K562 (cell line): ENCODE data around the gene DAD1. TPM values are rescaled to one million over a fixed set of nuclear protein-coding genes. Genes with fewer than 3 reads are reported as not detected.

Experiments used
- CREB1 ChIP-seq, 2 experiments: sonication (generic) in 1 of 2; formaldehyde crosslinking in 1 of 2; IDR thresholded peaks; 2 replicates each; pipeline versions ENCODE4 v1.6.1 to v1.8.0; 2012 to 2022; ENCODE audit warnings: inconsistent platforms in 1 of 2, mild to moderate bottlenecking in 1 of 2, missing genetic modification reagents in 1 of 2, moderate library complexity in 1 of 2
- GABPB2 ChIP-seq: fragments of 250-450 bp; sonication (Bioruptor Pico); conservative IDR thresholded peaks from 2 replicates; pipeline ENCODE4 v1.5.1; 2021; ENCODE audit warnings: mild to moderate bottlenecking
- RFX1 ChIP-seq: fragments of 450-650 bp; IDR thresholded peaks from 2 replicates; pipeline ENCODE4 v1.6.1; 2016; ENCODE audit warnings: mild to moderate bottlenecking, moderate library complexity
- ZBTB8A ChIP-seq: fragments of 450-650 bp; IDR thresholded peaks from 2 replicates; pipeline ENCODE4 v1.6.1; 2018; ENCODE audit warnings: mild to moderate bottlenecking, moderate library complexity; ENCODE audit not compliant: partially characterized antibody
- ZNF785 ChIP-seq: fragments of 250-450 bp; sonication (Bioruptor Pico); IDR thresholded peaks from 2 replicates; pipeline ENCODE4 v1.4.0; 2020; ENCODE audit warnings: mild to moderate bottlenecking
- polyA plus RNA-seq, 8 experiments: library from polyadenylated mRNA; depleted of rRNA in 4 of 8; stranded (reverse) in 5 of 8; unstranded in 3 of 8; fragments of >200 nt; fragmentation: Nextera tagmentation in 2 of 8; fragmentation: Illumina TruSeq in 1 of 8; extraction: Ambion mirVana in 2 of 8; extraction: Trizol in 1 of 8; gene quantifications; 2 replicates each; pipeline versions ENCODE4 v1.2.1 to v1.2.3, GENCODE V29; 2011 to 2014; ENCODE audit warnings: inconsistent platforms in 1 of 8, missing spikeins in 1 of 8
- total RNA-seq, 7 experiments: library from RNA; depleted of rRNA in 6 of 7; stranded (reverse); fragments of >200 nt in 6 of 7; fragmentation: Illumina TruSeq in 2 of 7; extraction: Trizol in 2 of 7; gene quantifications; 2 replicates each; pipeline versions ENCODE4 v1.2.1 to v1.2.3, GENCODE V29; 2011 to 2021; ENCODE audit warnings: low replicate concordance in 1 of 7
- TF ChIP-seq, protein P1 (sequence below): sonication (generic); formaldehyde crosslinking; IDR thresholded peaks from 2 replicates; pipeline ENCODE4 v1.5.0; 2020; ENCODE audit warnings: missing genetic modification reagents
- TF ChIP-seq, protein P2 (sequence below): fragments of 450-650 bp; IDR thresholded peaks from 2 replicates; pipeline ENCODE4 v1.6.1; 2016; ENCODE audit warnings: mild to moderate bottlenecking, moderate library complexity
- TF ChIP-seq, protein P3 (sequence below): fragments of 250-450 bp; sonication (Bioruptor Pico); IDR thresholded peaks from 2 replicates; pipeline ENCODE4 v1.8.0; 2021; ENCODE audit warnings: moderate library complexity, mild to moderate bottlenecking, inconsistent platforms
- TF ChIP-seq, protein P4 (sequence below): fragments of 200-400 bp; formaldehyde crosslinking; IDR thresholded peaks from 2 replicates; pipeline ENCODE4 v1.6.1; 2017; ENCODE audit warnings: mild to moderate bottlenecking, low read depth, low read length, moderate library complexity

DAD1 gene
- total and polyA plus RNA-seq, 9 of the 15 experiments (the other 6 are each of a cell fraction or from before 2014, with no cell fraction given): 104 to 617 (median 222) TPM

DNA sequence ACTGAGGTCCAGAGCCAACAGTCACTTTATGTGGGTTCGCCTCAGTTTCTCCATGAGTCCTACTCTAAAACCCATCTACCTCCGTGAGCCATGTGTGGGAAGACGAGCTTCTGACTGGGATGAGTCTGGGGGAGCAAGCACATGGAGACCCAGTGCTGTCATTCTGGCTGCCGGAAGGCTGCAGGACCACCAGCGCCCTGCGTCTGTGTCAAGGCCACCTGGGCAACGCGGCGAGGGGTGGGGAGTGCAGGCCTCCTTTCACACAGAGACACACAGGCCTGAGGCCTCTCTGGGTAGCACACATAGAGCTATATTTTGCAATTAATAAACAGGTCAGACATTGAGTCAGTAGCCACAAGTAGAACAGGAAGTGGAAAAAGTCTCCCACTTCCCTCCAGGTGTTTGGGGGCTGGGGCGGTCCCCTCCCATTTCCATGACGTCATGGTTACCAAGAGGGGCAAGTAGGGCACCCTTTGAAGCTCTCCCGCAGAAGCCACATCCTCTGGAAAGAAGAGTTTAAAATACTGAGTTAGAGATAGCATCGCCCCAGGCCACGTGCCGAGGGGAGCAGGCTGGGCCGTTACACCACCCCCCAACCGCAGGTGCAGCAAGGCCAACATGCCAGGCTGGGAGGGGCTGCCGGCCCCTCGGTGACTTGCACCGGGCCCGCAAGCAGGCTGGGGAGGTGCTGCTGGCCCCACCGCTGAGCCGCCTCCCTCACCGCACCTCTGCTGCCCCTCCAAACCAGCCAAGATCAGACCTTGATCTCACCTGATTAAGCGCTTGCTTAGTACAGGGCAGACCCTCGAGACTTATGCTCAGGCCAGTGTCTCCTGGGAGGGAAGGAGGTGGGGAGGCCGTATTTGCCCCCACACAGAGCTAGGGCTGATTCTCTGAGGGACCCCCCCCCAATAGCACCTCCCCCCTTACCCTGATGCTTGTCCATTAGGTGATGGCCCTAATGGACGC is 32.7 kb downstream of the DAD1 start (continued):
- TF ChIP-seq, protein P1, sequence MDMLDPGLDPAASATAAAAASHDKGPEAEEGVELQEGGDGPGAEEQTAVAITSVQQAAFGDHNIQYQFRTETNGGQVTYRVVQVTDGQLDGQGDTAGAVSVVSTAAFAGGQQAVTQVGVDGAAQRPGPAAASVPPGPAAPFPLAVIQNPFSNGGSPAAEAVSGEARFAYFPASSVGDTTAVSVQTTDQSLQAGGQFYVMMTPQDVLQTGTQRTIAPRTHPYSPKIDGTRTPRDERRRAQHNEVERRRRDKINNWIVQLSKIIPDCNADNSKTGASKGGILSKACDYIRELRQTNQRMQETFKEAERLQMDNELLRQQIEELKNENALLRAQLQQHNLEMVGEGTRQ (CRISPR knock-in tag): peak; percentile 59
- TF ChIP-seq ZNF785 (CRISPR knock-in tag): no peak
- TF ChIP-seq CREB1 (IDR thresholded peaks at IDR 0.05): peak; percentile 55
- TF ChIP-seq CREB1 (CRISPR knock-in tag; IDR thresholded peaks at IDR 0.05): 0 out of 2 replicates have a peak, but pooled peaks have one; percentile 40
- TF ChIP-seq, protein P2, sequence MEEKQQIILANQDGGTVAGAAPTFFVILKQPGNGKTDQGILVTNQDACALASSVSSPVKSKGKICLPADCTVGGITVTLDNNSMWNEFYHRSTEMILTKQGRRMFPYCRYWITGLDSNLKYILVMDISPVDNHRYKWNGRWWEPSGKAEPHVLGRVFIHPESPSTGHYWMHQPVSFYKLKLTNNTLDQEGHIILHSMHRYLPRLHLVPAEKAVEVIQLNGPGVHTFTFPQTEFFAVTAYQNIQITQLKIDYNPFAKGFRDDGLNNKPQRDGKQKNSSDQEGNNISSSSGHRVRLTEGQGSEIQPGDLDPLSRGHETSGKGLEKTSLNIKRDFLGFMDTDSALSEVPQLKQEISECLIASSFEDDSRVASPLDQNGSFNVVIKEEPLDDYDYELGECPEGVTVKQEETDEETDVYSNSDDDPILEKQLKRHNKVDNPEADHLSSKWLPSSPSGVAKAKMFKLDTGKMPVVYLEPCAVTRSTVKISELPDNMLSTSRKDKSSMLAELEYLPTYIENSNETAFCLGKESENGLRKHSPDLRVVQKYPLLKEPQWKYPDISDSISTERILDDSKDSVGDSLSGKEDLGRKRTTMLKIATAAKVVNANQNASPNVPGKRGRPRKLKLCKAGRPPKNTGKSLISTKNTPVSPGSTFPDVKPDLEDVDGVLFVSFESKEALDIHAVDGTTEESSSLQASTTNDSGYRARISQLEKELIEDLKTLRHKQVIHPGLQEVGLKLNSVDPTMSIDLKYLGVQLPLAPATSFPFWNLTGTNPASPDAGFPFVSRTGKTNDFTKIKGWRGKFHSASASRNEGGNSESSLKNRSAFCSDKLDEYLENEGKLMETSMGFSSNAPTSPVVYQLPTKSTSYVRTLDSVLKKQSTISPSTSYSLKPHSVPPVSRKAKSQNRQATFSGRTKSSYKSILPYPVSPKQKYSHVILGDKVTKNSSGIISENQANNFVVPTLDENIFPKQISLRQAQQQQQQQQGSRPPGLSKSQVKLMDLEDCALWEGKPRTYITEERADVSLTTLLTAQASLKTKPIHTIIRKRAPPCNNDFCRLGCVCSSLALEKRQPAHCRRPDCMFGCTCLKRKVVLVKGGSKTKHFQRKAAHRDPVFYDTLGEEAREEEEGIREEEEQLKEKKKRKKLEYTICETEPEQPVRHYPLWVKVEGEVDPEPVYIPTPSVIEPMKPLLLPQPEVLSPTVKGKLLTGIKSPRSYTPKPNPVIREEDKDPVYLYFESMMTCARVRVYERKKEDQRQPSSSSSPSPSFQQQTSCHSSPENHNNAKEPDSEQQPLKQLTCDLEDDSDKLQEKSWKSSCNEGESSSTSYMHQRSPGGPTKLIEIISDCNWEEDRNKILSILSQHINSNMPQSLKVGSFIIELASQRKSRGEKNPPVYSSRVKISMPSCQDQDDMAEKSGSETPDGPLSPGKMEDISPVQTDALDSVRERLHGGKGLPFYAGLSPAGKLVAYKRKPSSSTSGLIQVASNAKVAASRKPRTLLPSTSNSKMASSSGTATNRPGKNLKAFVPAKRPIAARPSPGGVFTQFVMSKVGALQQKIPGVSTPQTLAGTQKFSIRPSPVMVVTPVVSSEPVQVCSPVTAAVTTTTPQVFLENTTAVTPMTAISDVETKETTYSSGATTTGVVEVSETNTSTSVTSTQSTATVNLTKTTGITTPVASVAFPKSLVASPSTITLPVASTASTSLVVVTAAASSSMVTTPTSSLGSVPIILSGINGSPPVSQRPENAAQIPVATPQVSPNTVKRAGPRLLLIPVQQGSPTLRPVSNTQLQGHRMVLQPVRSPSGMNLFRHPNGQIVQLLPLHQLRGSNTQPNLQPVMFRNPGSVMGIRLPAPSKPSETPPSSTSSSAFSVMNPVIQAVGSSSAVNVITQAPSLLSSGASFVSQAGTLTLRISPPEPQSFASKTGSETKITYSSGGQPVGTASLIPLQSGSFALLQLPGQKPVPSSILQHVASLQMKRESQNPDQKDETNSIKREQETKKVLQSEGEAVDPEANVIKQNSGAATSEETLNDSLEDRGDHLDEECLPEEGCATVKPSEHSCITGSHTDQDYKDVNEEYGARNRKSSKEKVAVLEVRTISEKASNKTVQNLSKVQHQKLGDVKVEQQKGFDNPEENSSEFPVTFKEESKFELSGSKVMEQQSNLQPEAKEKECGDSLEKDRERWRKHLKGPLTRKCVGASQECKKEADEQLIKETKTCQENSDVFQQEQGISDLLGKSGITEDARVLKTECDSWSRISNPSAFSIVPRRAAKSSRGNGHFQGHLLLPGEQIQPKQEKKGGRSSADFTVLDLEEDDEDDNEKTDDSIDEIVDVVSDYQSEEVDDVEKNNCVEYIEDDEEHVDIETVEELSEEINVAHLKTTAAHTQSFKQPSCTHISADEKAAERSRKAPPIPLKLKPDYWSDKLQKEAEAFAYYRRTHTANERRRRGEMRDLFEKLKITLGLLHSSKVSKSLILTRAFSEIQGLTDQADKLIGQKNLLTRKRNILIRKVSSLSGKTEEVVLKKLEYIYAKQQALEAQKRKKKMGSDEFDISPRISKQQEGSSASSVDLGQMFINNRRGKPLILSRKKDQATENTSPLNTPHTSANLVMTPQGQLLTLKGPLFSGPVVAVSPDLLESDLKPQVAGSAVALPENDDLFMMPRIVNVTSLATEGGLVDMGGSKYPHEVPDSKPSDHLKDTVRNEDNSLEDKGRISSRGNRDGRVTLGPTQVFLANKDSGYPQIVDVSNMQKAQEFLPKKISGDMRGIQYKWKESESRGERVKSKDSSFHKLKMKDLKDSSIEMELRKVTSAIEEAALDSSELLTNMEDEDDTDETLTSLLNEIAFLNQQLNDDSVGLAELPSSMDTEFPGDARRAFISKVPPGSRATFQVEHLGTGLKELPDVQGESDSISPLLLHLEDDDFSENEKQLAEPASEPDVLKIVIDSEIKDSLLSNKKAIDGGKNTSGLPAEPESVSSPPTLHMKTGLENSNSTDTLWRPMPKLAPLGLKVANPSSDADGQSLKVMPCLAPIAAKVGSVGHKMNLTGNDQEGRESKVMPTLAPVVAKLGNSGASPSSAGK: peak; percentile 44
- TF ChIP-seq, protein P3, sequence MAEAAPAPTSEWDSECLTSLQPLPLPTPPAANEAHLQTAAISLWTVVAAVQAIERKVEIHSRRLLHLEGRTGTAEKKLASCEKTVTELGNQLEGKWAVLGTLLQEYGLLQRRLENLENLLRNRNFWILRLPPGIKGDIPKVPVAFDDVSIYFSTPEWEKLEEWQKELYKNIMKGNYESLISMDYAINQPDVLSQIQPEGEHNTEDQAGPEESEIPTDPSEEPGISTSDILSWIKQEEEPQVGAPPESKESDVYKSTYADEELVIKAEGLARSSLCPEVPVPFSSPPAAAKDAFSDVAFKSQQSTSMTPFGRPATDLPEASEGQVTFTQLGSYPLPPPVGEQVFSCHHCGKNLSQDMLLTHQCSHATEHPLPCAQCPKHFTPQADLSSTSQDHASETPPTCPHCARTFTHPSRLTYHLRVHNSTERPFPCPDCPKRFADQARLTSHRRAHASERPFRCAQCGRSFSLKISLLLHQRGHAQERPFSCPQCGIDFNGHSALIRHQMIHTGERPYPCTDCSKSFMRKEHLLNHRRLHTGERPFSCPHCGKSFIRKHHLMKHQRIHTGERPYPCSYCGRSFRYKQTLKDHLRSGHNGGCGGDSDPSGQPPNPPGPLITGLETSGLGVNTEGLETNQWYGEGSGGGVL: no peak
- TF ChIP-seq, protein P4, sequence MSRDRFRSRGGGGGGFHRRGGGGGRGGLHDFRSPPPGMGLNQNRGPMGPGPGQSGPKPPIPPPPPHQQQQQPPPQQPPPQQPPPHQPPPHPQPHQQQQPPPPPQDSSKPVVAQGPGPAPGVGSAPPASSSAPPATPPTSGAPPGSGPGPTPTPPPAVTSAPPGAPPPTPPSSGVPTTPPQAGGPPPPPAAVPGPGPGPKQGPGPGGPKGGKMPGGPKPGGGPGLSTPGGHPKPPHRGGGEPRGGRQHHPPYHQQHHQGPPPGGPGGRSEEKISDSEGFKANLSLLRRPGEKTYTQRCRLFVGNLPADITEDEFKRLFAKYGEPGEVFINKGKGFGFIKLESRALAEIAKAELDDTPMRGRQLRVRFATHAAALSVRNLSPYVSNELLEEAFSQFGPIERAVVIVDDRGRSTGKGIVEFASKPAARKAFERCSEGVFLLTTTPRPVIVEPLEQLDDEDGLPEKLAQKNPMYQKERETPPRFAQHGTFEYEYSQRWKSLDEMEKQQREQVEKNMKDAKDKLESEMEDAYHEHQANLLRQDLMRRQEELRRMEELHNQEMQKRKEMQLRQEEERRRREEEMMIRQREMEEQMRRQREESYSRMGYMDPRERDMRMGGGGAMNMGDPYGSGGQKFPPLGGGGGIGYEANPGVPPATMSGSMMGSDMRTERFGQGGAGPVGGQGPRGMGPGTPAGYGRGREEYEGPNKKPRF: no peak
- no peak for TF ChIP-seq GABPB2 (CRISPR knock-in tag)
- no peak for TF ChIP-seq RFX1
- TF ChIP-seq ZBTB8A: no peak
